Measurements from ENCODE around the gene PELI2.

PELI2 gene

DNA sequence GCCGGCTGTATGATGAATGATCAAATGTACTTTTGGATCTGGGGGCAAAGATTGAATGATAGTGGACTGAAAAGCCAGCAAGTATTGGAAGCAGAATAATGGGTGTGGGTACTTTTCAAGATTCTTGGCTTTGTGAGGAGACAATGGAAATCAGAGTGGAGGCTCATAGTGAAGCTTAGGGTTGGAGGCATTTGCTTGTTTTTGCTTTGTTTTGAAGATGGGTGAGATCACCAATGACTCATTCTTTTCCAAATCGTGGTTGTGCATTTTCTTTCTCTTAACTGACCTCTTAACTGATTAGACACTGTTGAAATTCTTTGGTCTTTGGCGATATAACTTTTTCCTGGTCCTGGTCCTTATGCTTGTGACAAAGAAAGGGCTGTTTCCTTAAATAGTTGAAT is 54.4 kb downstream of the PELI2 start:
- DNase-seq (ENCODE audit: low read depth in 3 of 3): no peak

- DNase-seq (ENCODE audit: low read depth in 3 of 3): no peak
Observed at GRCh38 chr14:56173365-56173922, 55.2 kb downstream of the PELI2 start.

GRCh38 chr14:56175773-56176172 is 57.6 kb downstream of the PELI2 start:
- no peak for DNase-seq (ENCODE audit: low read depth in 3 of 3)

DNA sequence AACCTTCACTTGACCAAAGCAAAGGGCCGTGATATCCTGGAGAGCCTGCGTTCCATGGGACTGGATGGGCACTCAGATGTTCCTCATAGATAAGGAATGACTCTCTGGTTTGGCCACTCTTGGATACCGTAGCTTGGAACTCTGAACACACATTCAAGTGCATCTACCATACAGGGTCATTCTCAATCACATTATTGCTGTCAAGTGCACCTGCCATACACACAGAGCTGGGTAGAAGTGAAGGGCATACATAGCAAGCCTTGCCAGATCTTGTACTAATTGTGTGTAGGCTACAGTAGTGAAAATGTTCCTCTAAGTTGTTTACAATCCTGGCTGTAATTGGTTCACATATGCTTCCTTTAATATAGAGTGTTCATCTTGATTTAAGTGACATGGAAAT is 58.3 kb downstream of the PELI2 start:
- no peak for DNase-seq (ENCODE audit: low read depth in 3 of 3)

- no peak for DNase-seq (ENCODE audit: low read depth in 3 of 3)
Observed at GRCh38 chr14:56177036-56177435, 58.8 kb downstream of the PELI2 start.

GRCh38 chr14:56180754-56181542 is 62.7 kb downstream of the PELI2 start:
- DNase-seq (ENCODE audit: low read depth in 3 of 3): no peak

DNA sequence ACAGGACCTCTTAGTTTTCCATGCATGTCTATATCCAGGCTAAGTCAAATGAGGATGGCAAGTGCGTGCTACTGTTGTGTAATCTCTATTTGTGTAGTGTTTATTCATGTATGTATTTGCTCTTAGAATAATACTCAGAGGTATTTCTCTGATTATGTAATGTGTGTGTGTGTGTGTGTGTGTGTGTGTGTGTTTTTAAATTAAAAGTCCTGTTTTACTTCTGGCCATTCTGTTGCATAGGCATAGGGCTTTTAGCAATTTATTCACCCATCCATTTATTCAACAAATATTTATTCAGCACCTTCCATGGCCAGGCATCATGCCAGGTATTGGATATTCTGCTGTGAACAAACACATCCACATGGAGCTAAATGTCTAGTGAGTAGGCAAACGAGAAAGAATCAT is 63.5 kb downstream of the PELI2 start:
- no peak for DNase-seq (ENCODE audit: low read depth in 3 of 3)

- no peak for DNase-seq (ENCODE audit: low read depth in 3 of 3)
Observed at GRCh38 chr14:56182410-56182809, 64.2 kb downstream of the PELI2 start.

DNA sequence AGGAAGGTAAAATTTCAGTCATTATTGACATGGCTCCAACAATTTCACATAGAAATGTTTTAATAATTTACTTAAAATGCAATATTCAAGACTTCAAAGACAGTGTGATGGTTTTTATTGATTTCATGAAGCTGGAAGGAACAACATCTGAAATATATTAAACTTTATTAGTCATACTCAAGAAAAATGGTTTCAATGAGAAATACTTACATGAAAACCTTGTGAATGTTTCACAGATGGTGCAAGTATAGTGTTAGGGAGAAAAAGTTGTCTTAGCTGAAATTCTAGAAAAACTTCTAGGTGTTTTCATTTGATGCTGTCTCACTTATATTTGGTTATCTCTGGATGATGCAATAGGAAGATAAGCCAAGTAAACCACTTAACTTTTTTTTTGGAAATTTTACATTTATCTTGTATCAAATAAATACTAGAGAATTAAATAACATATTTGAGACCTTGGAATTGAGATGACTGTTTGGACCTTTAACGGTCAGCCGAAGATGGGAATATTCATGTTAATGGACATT is 65.5 kb downstream of the PELI2 start:
- no peak for DNase-seq (ENCODE audit: low read depth in 3 of 3)

DNA sequence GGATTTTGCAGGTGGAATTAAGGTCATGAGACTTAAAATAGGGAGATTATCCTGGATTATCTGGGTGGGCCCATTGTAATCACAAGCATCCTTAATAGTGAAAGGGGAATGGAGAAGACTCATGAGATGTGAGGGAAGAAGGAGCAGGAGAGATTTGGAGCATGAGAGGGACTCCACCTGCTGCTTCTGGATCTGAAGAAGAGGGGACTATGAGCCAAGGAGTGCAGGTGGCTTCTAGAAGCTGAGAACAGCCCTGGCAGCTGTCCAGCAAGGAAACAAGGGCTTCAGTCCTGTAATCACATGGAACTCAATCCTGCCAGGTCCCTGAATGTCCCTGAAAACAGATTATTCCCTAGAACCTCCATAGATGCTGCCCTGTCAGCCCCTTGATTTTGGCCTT is 67.8 kb downstream of the PELI2 start:
- DNase-seq (ENCODE audit: low read depth in 3 of 3): no peak

DNA sequence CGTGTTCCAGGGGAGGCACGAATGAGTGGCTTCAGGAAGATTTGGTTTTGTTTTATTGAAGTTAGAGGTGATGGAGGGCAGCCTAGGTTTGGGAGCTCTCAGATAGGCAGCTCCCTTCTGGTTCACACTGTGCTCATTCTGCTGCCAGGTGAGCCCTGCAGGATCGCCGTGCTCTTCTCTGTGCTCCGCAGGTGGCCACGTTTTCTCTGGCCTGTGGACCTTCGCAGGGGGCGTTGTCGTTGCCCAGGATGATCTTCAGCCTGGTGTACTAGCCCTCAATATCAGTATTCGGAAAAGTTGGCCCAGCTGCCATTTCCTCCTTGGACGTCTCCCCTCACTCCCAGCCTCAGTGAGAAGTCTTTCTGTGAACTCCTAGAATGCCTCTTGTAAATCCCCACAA is 69.5 kb downstream of the PELI2 start:
- no peak for DNase-seq (ENCODE audit: low read depth in 3 of 3)

DNA sequence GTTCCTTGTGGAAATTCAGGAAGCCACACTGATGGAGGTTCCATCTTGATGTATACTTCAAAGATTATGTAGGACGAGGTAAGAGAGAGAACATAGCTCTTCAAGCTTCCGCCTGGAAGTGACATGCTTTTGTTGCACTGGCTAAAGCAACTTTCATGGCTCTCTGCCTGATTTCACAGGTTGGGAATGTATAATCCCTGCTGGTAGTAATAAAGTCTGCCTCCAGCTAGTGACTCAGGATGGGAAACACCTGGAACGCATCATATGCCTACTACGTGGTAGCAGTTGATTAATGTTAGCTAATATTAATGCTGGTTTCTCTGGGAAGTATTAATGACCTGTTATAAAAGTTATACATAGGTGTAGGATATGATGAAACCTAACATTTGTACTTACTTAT is 71.1 kb downstream of the PELI2 start:
- DNase-seq (ENCODE audit: low read depth in 3 of 3): no peak

- DNase-seq (ENCODE audit: low read depth in 3 of 3): no peak
Observed at GRCh38 chr14:56193347-56193746, 75.1 kb downstream of the PELI2 start.

- DNase-seq (ENCODE audit: low read depth in 3 of 3): no peak
Observed at GRCh38 chr14:56194042-56194441, 75.8 kb downstream of the PELI2 start.

DNA sequence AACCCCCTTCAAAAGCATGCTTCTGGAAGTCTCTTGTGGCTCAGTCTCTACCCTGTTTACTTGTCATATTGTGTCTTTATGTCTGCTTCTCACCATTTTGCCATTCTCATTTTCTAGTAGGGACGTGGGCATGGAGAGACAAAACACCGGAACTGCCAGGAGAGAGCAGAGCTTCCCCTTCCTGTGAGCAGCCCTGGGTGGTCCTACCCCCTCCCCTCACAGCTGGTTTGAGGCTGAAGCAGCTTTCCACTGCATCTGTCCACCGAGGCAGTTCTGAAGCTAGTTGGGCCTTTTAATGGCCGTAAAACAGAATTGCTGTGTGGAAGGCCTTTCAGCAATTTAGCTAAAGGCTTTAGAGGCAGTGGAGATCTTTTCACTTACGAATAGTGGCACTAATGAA is 77.0 kb downstream of the PELI2 start:
- DNase-seq (ENCODE audit: low read depth in 3 of 3): no peak

DNA sequence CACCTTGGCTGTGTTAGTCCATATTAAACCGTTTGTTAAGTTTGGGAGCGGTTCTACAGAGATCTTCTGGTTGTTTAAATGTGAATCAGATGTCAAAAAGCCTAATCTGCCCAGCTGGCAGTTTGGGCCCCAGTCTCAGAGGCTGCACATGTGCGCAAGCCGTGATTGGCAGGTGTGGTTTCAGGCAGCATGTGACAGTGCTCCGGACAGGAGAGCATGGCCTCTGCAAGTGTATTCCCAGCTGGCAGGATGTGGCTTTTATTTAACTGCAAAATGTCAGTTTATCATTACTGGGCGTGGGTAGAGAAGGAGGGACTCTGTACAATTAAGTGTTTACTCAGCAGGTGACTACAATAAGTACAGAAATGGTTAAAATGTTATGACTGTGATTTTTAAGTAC is 77.5 kb downstream of the PELI2 start:
- no peak for DNase-seq (ENCODE audit: low read depth in 3 of 3)

- DNase-seq (ENCODE audit: low read depth in 3 of 3): no peak
Observed at GRCh38 chr14:56196274-56196673, 78.1 kb downstream of the PELI2 start.

DNA sequence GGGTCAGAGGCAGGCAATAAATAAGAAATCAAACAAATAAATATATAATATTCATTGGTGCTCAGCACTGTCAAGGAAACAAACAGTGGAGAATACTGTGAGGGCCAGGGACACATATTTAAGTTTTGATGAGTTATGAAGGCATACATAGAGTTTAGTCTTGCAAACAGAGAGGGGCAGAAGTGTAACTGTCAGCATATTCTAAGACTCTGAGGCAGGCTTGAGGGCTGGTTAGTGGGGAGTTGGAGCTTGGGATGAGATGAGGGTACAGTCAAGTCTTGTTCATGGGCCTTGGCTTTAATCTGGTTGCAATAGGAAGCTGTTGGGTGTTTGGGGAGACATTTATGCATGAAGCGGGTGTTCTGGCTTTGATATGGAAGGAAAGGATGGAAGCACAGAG is 78.9 kb downstream of the PELI2 start:
- no peak for DNase-seq (ENCODE audit: low read depth in 3 of 3)

DNA sequence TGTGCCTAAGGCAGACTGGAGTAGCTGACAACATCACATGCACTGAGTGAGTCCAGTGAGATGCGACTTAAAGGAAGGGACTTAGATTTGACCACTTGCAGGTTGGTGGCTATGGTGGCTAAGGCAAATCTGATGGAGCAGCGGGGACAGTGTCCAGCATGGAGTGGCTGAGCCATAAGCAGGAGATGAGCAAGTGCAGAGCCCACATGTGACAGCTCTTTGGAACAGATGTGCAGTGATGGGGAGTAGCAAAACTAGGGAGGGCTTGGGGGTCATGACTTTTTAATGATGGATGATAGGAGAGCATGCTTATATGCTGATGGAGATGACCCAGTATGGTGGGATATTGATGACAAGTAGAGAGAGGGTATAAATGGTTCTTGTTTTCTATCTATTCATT is 80.2 kb downstream of the PELI2 start:
- no peak for DNase-seq (ENCODE audit: low read depth in 3 of 3)

GRCh38 chr14:56199095-56199981 is 81.1 kb downstream of the PELI2 start:
- no peak for DNase-seq (ENCODE audit: low read depth in 3 of 3)

DNA sequence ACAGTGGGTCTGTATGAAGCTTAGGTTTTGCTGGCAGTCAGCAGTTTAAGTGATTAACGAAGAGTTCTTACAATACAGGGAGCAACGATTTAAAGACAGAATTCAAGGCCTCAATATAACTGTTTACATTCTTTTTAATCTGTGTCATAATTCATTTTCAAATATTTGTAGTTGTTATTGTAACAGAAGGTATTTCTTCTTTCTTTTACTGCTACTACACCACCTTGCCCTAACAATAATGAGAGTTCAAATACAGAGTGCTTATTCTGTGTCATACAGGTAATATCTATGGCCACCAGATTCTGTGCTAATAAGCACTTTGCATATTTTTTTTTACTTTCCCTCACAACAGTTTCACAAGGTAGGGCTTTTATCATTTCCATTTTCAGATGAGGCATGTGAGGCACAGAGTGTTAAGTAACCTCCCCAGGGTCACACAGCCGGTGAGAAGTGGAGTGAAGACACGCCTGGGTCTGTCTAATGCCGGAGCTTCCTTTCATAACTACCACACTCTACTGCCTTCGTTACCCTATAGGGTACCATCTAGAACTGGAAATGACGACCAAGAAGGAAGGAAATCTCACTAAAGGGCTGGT is 81.9 kb downstream of the PELI2 start:
- DNase-seq (ENCODE audit: low read depth in 3 of 3): no peak

DNA sequence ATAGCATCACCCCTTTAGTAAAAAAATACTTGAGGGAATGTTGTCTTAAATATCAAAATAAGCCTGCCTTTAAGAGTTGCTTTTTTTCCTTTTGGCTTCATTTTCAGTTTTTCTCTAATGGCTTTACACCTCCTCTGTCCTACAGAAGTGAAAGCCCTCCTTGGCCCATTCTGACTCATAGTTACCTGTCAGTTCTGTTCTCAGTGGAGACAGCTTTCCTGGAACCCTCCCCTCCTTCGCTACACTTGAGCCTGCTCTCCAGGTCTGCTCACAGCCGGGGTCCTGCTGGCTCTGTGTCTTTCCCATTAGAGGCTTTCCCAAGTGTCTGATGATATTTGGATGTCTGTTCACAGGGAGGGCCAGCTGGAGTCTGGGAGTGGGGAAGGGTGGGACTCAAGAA is 84.0 kb downstream of the PELI2 start:
- DNase-seq (ENCODE audit: low read depth in 3 of 3): no peak

Measured in stimulated activated CD4-positive, alpha-beta T cell treated with anti-CD3 and anti-CD28 coated beads, TNF-alpha, amount 100 ng/mL, for 4 hours (primary cell).